ENCODE measurements around the gene CAMLG.
A peak's percentile ranks its signal among the peaks of the same experiment; 100 is the strongest.
"Not testable (repeated sequence)": the region's sequence is repeated elsewhere in the genome, so short reads cannot be mapped to it uniquely, and the experiment has no call there.

The CAMLG gene

GRCh38 chr5:134738133-134738962, at the start of gene CAMLG:
Gene CAMLG (plus strand): TSS chr5:134738548. CDS start chr5:134738621, 73 bp downstream.
- DNase-seq: peak; percentile 99

DNA sequence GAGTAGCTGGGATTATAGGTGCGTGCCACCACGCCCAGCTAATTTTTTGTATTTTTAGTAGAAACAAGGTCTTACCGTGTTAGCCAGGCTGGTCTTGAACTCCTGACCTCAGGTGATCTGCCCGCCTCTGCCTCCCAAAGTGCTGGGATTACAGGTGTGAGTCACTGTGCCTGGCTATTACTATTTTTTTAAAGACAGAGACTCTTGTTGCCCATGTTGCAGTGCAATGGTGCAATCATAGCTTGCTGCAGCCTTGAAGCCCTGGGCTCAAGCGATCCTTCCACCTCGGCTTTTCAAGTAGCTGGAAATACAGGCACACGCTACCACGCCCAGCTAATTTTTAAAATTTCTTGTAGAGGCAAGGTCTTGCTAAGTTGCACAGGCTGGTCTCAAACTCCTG, 48.2 kb upstream of the CAMLG start:
- not testable (repeated sequence) for DNase-seq

- DNase-seq: no peak
These were observed 45.6 kb upstream of the CAMLG start for GRCh38 chr5:134692722-134693121.

- no peak for DNase-seq
These were observed 30.0 kb upstream of the CAMLG start for GRCh38 chr5:134708301-134708700.

GRCh38 chr5:134714120-134714519, 24.2 kb upstream of the CAMLG start:
- DNase-seq: no peak

DNA sequence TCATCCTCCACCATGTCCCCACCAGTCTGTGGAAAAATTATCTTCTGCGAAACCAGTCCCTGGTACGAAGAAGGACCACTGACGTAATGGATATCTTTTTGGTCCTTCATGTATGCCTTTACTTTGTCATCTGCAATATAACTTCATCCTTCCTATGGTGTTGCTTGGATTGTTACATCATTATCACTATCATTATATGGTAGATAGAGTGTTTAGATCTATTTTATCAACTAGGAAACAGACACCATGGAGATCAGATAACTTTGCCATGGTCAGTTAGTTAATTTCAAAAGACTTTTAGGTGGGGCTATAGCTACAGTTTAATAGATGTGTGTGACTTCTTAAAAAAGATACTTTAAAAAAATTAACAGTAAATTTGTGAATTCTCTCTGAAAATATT, 23.8 kb upstream of the CAMLG start:
- no peak for DNase-seq

DNA sequence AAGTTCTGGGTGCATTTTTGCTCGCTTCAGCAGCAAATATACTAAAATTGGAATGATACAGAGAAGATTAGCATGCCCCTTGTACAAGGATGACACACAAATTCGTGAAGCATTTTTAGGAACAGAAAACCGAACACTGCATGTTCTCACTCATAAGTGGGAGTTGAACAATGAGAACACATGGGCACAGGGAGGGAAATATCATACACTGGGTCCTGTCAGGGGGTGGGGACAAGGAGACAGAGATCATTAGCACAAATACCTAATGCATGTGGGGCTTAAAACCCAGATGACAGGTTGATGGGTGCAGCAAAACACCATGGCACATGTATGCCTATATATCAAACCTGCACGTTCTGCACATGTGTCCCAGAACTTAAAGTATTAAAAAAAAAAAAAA, 22.9 kb upstream of the CAMLG start:
- not testable (repeated sequence) for DNase-seq

DNA sequence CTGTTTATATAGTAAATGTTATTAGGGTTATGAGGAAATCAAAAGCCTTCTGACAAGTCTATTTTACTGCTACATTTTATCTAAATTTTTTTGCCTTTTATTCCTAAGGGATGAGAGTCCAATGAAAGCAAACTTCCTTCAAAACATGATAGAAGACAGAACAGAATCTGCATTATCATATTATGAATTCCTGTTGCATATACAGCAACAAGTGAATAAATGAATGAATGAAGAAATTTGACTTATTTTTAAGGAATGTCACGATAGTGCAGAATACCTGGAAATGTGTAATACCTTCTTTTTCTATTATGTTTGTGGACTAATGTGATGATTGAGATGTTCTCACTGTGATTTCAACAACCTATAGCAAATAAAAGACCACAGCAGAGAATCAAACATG, 13.5 kb upstream of the CAMLG start:
- DNase-seq: no peak

DNA sequence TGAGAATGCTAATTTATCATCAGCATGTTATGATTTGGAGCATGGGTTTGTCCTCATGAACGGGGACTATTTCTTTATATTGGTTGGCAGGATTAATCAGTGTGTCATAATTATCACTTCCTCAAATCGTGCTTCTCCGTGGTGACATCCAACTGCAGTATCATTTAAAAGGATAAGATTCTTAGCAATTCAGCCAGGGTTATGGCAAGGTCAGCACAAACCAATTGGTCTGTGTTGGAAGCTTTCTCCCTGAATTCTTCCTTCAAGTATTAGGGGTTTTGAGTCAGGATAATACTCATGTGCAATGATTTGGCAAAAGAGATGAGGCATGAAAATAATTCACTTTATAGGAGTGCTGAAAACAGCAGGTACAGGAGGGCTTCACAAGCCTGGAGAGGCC, 5.5 kb upstream of the CAMLG start:
- DNase-seq: no peak

DNA sequence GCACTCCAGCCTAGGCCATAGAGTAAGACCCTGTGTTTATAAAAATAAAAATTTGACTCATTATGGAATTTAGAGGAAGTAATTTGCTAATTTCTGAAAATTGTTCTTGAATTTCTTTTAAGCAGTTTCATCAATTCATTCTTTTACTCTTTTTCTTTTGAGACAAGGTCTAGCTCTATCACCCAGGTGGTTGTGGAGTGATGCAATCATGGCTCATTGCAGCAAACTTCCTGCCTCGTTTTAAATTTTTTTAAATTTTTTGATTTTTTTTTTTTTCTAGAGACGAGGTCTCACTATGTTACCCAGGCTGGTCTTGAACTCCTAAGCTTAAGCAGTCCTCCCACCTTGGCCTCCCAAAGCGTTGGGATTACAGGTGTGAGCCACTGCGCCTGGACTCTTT, 3.1 kb upstream of the CAMLG start:
- DNase-seq: no peak

DNA sequence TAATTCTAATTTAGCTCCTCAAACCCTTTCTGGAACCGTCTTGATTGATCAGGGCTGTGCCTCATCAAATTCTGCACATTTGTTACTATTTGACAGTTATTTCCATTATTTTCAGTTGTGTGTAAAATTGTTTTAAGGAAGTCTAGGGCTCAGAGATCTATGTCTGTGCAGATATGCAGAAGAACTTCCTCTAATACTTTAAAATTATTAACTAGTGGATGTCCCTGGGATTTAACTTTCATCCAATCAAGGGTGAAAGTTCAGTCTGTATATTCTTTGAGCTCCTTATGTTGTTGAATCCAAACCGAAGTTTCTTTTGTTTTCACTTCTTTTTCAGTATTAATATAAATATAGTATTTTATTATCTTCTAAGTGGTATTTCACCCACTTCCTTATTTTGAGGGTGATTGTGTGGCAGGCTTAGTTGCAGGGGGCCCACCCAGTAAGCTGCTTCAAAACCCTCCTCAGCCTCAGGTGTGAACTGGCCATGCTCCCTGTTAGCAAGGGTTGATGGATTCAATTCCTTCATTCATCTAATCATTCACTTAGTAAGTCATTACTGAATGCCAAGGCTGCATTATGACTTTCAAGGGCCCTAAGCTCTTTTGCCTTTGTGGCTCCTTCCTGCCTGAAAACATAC, 2.1 kb upstream of the CAMLG start:
- no peak for DNase-seq

DNA sequence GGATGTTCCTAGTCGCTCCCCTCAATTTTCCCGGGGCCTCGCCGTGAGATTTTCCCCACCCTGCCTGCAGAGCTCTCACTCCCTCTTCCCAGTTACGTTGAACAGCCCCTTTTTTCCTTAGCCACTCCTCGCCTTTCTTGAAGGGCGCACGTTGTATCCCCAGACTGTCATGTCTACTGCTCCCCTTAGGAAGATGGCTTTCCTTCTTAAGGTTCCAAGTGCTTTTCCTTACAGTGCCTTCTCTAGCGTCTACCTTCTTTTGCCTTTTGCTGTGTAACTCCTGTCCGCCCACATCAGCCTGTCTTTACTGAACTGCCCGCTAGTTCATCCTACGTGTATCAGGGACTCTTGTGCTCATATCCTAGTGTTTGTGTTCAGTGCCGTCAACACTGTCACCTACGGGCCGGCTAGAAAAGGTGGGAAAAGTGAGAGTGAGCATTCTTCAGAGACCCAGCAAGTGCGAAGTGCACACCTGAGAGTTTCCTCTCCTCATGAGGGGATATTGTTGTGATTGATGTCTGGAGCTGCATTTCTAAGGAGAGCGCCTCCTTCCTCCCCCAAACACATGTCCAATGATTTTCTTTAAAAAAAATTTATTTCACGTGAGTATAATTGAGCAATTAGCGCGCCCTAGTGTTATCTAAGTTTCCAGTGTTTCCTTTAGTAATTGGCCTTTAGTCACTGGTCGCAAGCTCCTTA, 764 bp downstream of the CAMLG start:
- peak; percentile 52 for DNase-seq

GRCh38 chr5:134741052-134741451, 2.7 kb downstream of the CAMLG start:
- no peak for DNase-seq

DNA sequence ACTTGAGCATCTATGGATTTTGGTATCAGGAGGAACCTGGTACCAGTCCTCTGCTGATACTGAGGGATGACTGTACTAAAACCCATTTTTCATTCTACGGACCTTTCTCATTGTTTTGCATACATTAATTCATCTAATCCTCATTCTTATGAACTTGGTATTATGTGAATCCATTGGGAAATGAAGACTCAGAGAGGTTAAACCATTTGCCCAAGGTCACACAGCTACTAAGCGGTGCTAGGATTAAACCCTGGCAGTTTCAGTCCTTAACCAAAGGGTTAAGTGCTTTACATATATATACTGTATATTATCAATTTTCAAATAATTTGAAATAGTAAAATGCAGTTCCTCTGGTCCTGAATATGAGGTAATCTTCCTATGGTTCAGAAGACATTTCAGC, 3.8 kb downstream of the CAMLG start:
- DNase-seq: no peak

- DNase-seq: no peak
These were observed 11.1 kb downstream of the CAMLG start for GRCh38 chr5:134749415-134749814.

DNA sequence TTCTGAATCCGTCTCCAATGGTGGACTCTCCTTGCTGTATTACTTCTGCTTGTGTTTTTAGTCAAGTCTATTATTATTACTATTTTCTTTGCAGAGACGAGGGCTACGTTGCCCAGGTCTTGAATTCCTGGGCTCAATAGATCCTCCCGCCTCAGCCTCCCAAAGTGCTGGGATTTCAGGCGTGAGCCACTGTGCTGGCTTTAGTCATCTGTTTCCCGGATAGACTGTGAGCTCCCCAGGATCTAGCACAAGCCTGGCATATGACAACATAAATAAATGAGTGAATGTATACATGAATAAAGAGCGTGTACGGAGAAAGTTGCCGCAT, 19.8 kb downstream of the CAMLG start:
- no peak for DNase-seq

- peak; percentile 94 for DNase-seq
These were observed 20.4 kb downstream of the CAMLG start, which contains the start of gene DDX46 for GRCh38 chr5:134758504-134759341. Gene DDX46 (plus strand): TSS chr5:134758779. CDS start chr5:134758939, 160 bp downstream.

GRCh38 chr5:134767528-134768291, 29.4 kb downstream of the CAMLG start:
- not testable (repeated sequence) for DNase-seq

GRCh38 chr5:134769206-134769605, 30.9 kb downstream of the CAMLG start:
- DNase-seq: peak; percentile 66

DNA sequence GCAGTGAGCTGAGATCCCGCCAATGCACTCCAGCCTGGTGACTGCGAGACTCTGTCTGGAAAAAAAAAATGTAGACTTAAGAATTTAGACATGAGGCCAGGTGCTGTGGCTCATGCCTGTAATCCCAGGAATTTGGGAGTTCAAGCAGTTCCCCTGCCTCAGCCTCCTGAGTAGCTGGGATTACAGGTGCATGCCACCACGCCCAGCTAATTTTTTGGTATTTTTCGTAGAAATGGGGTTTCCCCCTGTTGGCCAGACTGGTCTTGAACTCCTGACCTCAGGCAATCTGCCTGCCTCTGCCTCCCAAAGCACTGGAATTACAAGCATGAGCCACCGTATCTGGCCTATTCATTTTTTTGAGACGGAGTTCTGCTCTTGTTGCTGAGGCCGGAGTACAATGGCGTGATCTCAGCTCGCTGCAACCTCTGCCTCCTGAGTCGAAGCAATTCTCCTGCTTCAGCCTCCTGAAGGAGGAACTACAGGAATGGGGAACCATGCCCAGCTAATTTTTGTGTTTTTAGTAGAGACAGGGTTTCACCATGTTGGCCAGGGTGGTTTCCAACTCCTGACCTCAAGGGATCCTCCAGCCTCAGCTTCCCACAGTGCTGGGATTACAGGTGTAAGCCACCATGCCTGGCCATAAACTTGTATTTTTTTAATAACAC, 34.2 kb downstream of the CAMLG start:
- DNase-seq: no peak

DNA sequence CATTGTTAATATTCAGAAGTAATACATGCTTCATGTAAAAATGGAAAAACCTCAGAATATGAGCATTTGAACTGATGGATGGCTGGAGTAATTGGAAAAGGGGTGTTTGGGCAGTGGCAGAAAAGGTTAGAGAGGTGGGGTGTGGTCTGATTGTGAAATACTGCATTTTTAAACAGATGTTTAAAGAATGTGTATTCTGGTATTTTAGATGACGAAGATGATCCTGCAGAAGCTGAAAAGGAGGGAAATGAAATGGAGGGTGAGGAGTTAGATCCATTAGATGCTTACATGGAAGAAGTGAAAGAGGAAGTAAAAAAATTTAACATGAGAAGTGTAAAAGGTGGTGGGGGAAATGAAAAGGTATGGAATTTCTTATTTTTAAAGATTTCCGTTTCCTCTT, 39.0 kb downstream of the CAMLG start:
- DNase-seq: no peak
